ENCODE measurements around the gene ALPL. TPM values are rescaled to one million over a fixed set of nuclear protein-coding genes. Genes with fewer than 3 reads are reported as not detected.

ALPL gene
- polyA plus RNA-seq, 1 donor, result 3.1 TPM

GRCh38 chr1:21621761-21622436, 112.7 kb downstream of the ALPL start:
- DNase-seq, result no peak

GRCh38 chr1:21622466-21623315, 113.5 kb downstream of the ALPL start:
- no peak for DNase-seq

- DNase-seq, result no peak
These were observed 114.3 kb downstream of the ALPL start for GRCh38 chr1:21623410-21623961.

- no peak for DNase-seq
These were observed 115.6 kb downstream of the ALPL start for GRCh38 chr1:21624571-21625389.

- DNase-seq, result no peak
These were observed 116.4 kb downstream of the ALPL start for GRCh38 chr1:21625390-21626190.

- no peak for DNase-seq
These were observed 117.7 kb downstream of the ALPL start for GRCh38 chr1:21626921-21627339.

Other genes with a start within 250 kb of the ALPL start
- 33.2 TPM for gene ECE1, start 219.0 kb upstream of the ALPL start, polyA plus RNA-seq (ENCODE audit: insufficient read length)
- 12.6 TPM for gene NBPF3, start 69.3 kb upstream of the ALPL start, polyA plus RNA-seq (ENCODE audit: insufficient read length)
- gene RAP1GAP, start 159.9 kb downstream of the ALPL start, polyA plus RNA-seq (ENCODE audit: insufficient read length), result 1.4 TPM

Data from hindlimb muscle (tissue), 1 donor.